Body of pancreas (tissue), 4 donors: ENCODE measurements around the gene ANKRD34A. TPM values are rescaled to one million over a fixed set of nuclear protein-coding genes. Genes with fewer than 3 reads are reported as not detected.
A peak's percentile ranks its signal among the peaks of the same experiment; 100 is the strongest.

Source experiments
- ATAC-seq: fragments of 150-250 bp; one replicate; pipeline ENCODE4 v1.9.1; 2016
- DNase-seq, 4 donors: peaks; one replicate each; pipeline ENCODE4 v3.0.0-alpha.2; 2019
- H3K27ac ChIP-seq, 4 donors: fragments of 200-600 bp; sonication (generic); 1 replicate in 3 of 4; 2 replicates in 1 of 4; pipeline versions ENCODE4 v1.5.1 to v1.6.1; 2016 to 2019; ENCODE audit warnings: mild to moderate bottlenecking in 1 of 4, mixed read lengths in 1 of 4, moderate library complexity in 1 of 4
- H3K27me3 ChIP-seq, 2 donors: fragments of 200-600 bp; sonication (generic); one replicate each; pipeline ENCODE4 v1.6.0; 2016; ENCODE audit warnings: mild to moderate bottlenecking in 1 of 2
- H3K36me3 ChIP-seq, 2 donors: fragments of 200-600 bp; sonication (generic); replicated peaks in 1 of 2; 2 replicates each; pipeline ENCODE4 v1.5.1; 2016; ENCODE audit warnings: low read depth in 2 of 2; ENCODE audit not compliant: insufficient read depth in 1 of 2
- H3K4me1 ChIP-seq: fragments of 200-600 bp; sonication (generic); one replicate; pipeline ENCODE4 v1.6.0; 2016
- H3K4me3 ChIP-seq, 2 donors: fragments of 200-600 bp; sonication (generic); 1 replicate in 1 of 2; 2 replicates in 1 of 2; pipeline ENCODE4 v1.5.1; 2016 to 2019
- H3K9me3 ChIP-seq, 3 donors: fragments of 200-600 bp; sonication (generic); 1 replicate in 2 of 3; 2 replicates in 1 of 3; pipeline ENCODE4 v1.5.1; 2016
- CTCF ChIP-seq, 7 experiments: fragments of 450-650 bp in 4 of 7; fragments of 200-600 bp in 3 of 7; sonication (generic) in 3 of 7; IDR thresholded peaks; one replicate each; pipeline ENCODE4 v1.5.1; 2016 to 2019; ENCODE audit warnings: antibody characterized with exemption in 7 of 7
- POLR2A ChIP-seq, 3 donors: fragments of 450-650 bp; IDR thresholded peaks; one replicate each; pipeline ENCODE4 v1.6.1; 2016; ENCODE audit warnings: antibody characterized with exemption in 3 of 3, mild to moderate bottlenecking in 2 of 3
- WGBS, 2 donors: methylation state at CpG; one replicate each; pipeline ENCODE4 v1.1.5; 2017; 5-methylcytosine and 5-hydroxymethylcytosine counted together
- intact Hi-C: fragments of 100-400 bp; cut with DNase I; formaldehyde crosslinking; loops from one replicate; pipeline ENCODE4 v1.15.1; 2023
- total RNA-seq, 2 donors: library from RNA; depleted of rRNA; stranded (reverse); fragments of >200 nt; gene quantifications; one replicate each; pipeline ENCODE4 v1.1.0, GENCODE V29; 2016

ANKRD34A gene
- total RNA-seq, 2 donors from 2014 or later: 0.66 TPM; not detected in 1

GRCh38 chr1:145983206-145983675 lies 18.9 kb upstream of the ANKRD34A start:
- peaks cover 98% of the 10 kb centered on the region for H3K4me1 ChIP-seq
- no peak overlapping the region for H3K4me3 ChIP-seq
- no peak for TF ChIP-seq CTCF (IDR thresholded peaks at IDR 0.05)
- peak in 2 of 3 donors; percentile 57 to 59 for TF ChIP-seq POLR2A (IDR thresholded peaks at IDR 0.05)
- H3K9me3 ChIP-seq: no peaks in the 10 kb centered on the region
- intact Hi-C loops: no loop called here
- peak overlapping the region; percentile 72 to 90 (median 85) for H3K27ac ChIP-seq
- DNase-seq: peak; percentile 79 to 91 (median 89)
- H3K27me3 ChIP-seq: no peaks in the 10 kb centered on the region
- 15 to 30% methylated on average over 1 of the region's 1 CpG for WGBS, 2 donors
- peak; percentile 68 for ATAC-seq
- H3K36me3 ChIP-seq: no peaks in the 10 kb centered on the region

GRCh38 chr1:145982010-145982723 lies 17.8 kb upstream of the ANKRD34A start:
- TF ChIP-seq POLR2A (IDR thresholded peaks at IDR 0.05) (no peak), CTCF (IDR thresholded peaks at IDR 0.05) (no peak)
- Histone ChIP-seq H3K27me3 (no peaks in the 10 kb centered on the region), H3K9me3 (no peaks in the 10 kb centered on the region), H3K27ac (peak overlapping the region; percentile 72 to 90 (median 85)), H3K4me1 (peaks cover 99% of the 10 kb centered on the region), H3K36me3 (no peaks in the 10 kb centered on the region), H3K4me3 (no peak overlapping the region)
- DNase-seq (peak in 1 of 4 donors; percentile 21), ATAC-seq (no peak)
- WGBS, 2 donors: 72 to 73% methylated on average over 6 of the region's 6 CpGs
- intact Hi-C loops: no loop called here

GRCh38 chr1:145980457-145980994 lies 16.2 kb upstream of the ANKRD34A start:
- intact Hi-C loops: no loop called here
- ATAC-seq (no peak), DNase-seq (peak in 2 of 4 donors; percentile 35 to 47)
- no peak for TF ChIP-seq POLR2A (IDR thresholded peaks at IDR 0.05)
- no peak for TF ChIP-seq CTCF (IDR thresholded peaks at IDR 0.05)
- Histone ChIP-seq H3K4me3 (no peak overlapping the region), H3K4me1 (peaks cover 83% of the 10 kb centered on the region), H3K9me3 (no peaks in the 10 kb centered on the region), H3K27ac (peak overlapping the region; percentile 72 to 90 (median 82)), H3K36me3 (no peaks in the 10 kb centered on the region), H3K27me3 (no peaks in the 10 kb centered on the region)
- WGBS, 2 donors: 31 to 38% methylated on average over 1 of the region's 1 CpG

- 61 to 62% methylated on average over 7 of the region's 7 CpGs for WGBS, 2 donors
- TF ChIP-seq CTCF (IDR thresholded peaks at IDR 0.05) (no peak), POLR2A (IDR thresholded peaks at IDR 0.05) (no peak)
- intact Hi-C loops: no loop called here
- no peaks in the 10 kb centered on the region for H3K36me3 ChIP-seq
- DNase-seq (peak in 1 of 4 donors; percentile 21), ATAC-seq (no peak)
- H3K27me3 ChIP-seq: no peaks in the 10 kb centered on the region
- H3K4me3 ChIP-seq: no peak overlapping the region
- H3K27ac ChIP-seq: peak overlapping the region; percentile 72 to 90 (median 82)
- H3K9me3 ChIP-seq: no peaks in the 10 kb centered on the region
- peaks cover 77% of the 10 kb centered on the region for H3K4me1 ChIP-seq
Measured at GRCh38 chr1:145979746-145980456, 15.5 kb upstream of the ANKRD34A start.
